Measurements from ENCODE around the gene GNL3L. TPM values are rescaled to one million over a fixed set of nuclear protein-coding genes. Genes with fewer than 3 reads are reported as not detected.

The GNL3L gene
- total and polyA plus RNA-seq, 2 donors (not counting 1 experiment from before 2014, with no cell fraction given): 14.5 to 47.2 TPM

GRCh38 chrX:54529151-54529550 is 868 bp upstream of the GNL3L start:
- TF ChIP-seq EZH2 (IDR thresholded peaks at IDR 0.05; ENCODE audit: borderline replicate concordance, insufficient read depth, low read depth, low read length, poor library complexity, severe bottlenecking) (no peak), CTCF (IDR thresholded peaks at IDR 0.05) (no peak)
- Histone ChIP-seq H3K9me3 (ENCODE audit: control extremely low read depth in 1 of 3, control insufficient read depth in 2 of 3, insufficient read depth in 1 of 3, low read length in 2 of 3) (peaks cover 0 to 8% (median 4%) of the 10 kb centered on the region in 3 donors), H3K4me2 (replicated peaks; ENCODE audit: low read depth, low read length, poor library complexity, severe bottlenecking) (peak overlapping the region; percentile 64), H3K36me3 (replicated peaks in 1 of 2; ENCODE audit: control extremely low read depth in 1 of 2, control insufficient read depth in 1 of 2, extremely low read depth in 1 of 2, insufficient read depth in 2 of 2, low read length in 1 of 2) (peaks cover 0 to 1% of the 10 kb centered on the region in 2 experiments), H3K79me2 (ENCODE audit: control insufficient read depth, insufficient read depth, low read length) (peaks cover 40% of the 10 kb centered on the region), H2AFZ (ENCODE audit: insufficient read depth, low read depth, low read length, poor library complexity, severe bottlenecking) (peak overlapping the region; percentile 81), H3K4me1 (ENCODE audit: control insufficient read depth in 2 of 2, insufficient read depth in 2 of 2, low read length in 2 of 2) (peaks cover 13 to 26% of the 10 kb centered on the region in 2 donors), H3K27me3 (replicated peaks in 1 of 4; ENCODE audit: control extremely low read depth in 1 of 4, control insufficient read depth in 3 of 4, insufficient read depth in 4 of 4, low read length in 3 of 4) (no peaks in the 10 kb centered on the region), H3K9ac (ENCODE audit: low read length) (peak overlapping the region; percentile 72), H3K4me3 (ENCODE audit: control extremely low read depth in 1 of 5, extremely low read depth in 1 of 5, insufficient read depth in 1 of 5, low read depth in 2 of 5, low read length in 4 of 5) (peak overlapping the region in 4 of 5 experiments; percentile 63 to 79 (median 74)), H3K27ac (ENCODE audit: low read length in 2 of 2) (peak overlapping the region; percentile 89 to 91), H4K20me1 (ENCODE audit: control insufficient read depth, insufficient read depth, low read length, poor library complexity, severe bottlenecking) (no peaks in the 10 kb centered on the region)
- intact Hi-C loops (cut with micrococcal nuclease): no loop called here
- Mint-ChIP-seq H3K27ac (peak overlapping the region; percentile 97), H3K4me3 (peak overlapping the region; percentile 93), H3K27me3 (no peaks in the 10 kb centered on the region), H3K4me1 (peaks cover 28% of the 10 kb centered on the region), H3K9me3 (ENCODE audit: insufficient read depth) (no peaks in the 10 kb centered on the region)
- ATAC-seq (ENCODE audit: low read depth) (no peak), DNase-seq (no peak)
- ChIA-PET CTCF (interaction anchor here (3.0 kb wide), 1 partner anchor 110 kb away, joined by 13 read pairs; no protein-coding TSS in a partner anchor), POLR2A (interaction anchor here (1.2 to 1.6 kb wide), 2 partner anchors 110 to 278 kb away, joined by 3 to 14 read pairs; partner anchors contain the start of gene MAGED2)
- 100% methylated on average over 1 of the region's 3 CpGs for WGBS (ENCODE audit: insufficient coverage)

GRCh38 chrX:54530357-54530900 is 410 bp downstream of the GNL3L start:
- Histone ChIP-seq H3K9ac (ENCODE audit: low read length) (peak overlapping the region; percentile 95), H3K27ac (ENCODE audit: low read length in 2 of 2) (peak overlapping the region; percentile 57 to 89), H3K9me3 (ENCODE audit: control extremely low read depth in 1 of 3, control insufficient read depth in 2 of 3, insufficient read depth in 1 of 3, low read length in 2 of 3) (peaks cover 0 to 8% (median 4%) of the 10 kb centered on the region in 3 donors), H3K36me3 (replicated peaks in 1 of 2; ENCODE audit: control extremely low read depth in 1 of 2, control insufficient read depth in 1 of 2, extremely low read depth in 1 of 2, insufficient read depth in 2 of 2, low read length in 1 of 2) (peaks cover 0 to 5% of the 10 kb centered on the region in 2 experiments), H4K20me1 (ENCODE audit: control insufficient read depth, insufficient read depth, low read length, poor library complexity, severe bottlenecking) (no peaks in the 10 kb centered on the region), H3K79me2 (ENCODE audit: control insufficient read depth, insufficient read depth, low read length) (peaks cover 47% of the 10 kb centered on the region), H3K4me2 (replicated peaks; ENCODE audit: low read depth, low read length, poor library complexity, severe bottlenecking) (peak overlapping the region; percentile 68), H3K4me1 (ENCODE audit: control insufficient read depth in 2 of 2, insufficient read depth in 2 of 2, low read length in 2 of 2) (peaks cover 13 to 31% of the 10 kb centered on the region in 2 donors), H3K4me3 (ENCODE audit: control extremely low read depth in 1 of 5, extremely low read depth in 1 of 5, insufficient read depth in 1 of 5, low read depth in 2 of 5, low read length in 4 of 5) (peak overlapping the region; percentile 64 to 93 (median 75)), H2AFZ (ENCODE audit: insufficient read depth, low read depth, low read length, poor library complexity, severe bottlenecking) (peak overlapping the region; percentile 79), H3K27me3 (replicated peaks in 1 of 4; ENCODE audit: control extremely low read depth in 1 of 4, control insufficient read depth in 3 of 4, insufficient read depth in 4 of 4, low read length in 3 of 4) (no peaks in the 10 kb centered on the region)
- Mint-ChIP-seq H3K4me3 (peak overlapping the region; percentile 93), H3K9me3 (ENCODE audit: insufficient read depth) (no peaks in the 10 kb centered on the region), H3K27me3 (no peaks in the 10 kb centered on the region), H3K4me1 (peaks cover 34% of the 10 kb centered on the region), H3K27ac (peak overlapping the region; percentile 97)
- DNase-seq (no peak), ATAC-seq (ENCODE audit: low read depth) (no peak)
- intact Hi-C loops (cut with micrococcal nuclease): loop anchor here (1.0 to 2.0 kb wide), 3 partner anchors 90 to 630 kb away; partner anchors contain the start of genes MAGED2 and TSR2
- TF ChIP-seq EZH2 (IDR thresholded peaks at IDR 0.05; ENCODE audit: borderline replicate concordance, insufficient read depth, low read depth, low read length, poor library complexity, severe bottlenecking) (no peak), CTCF (IDR thresholded peaks at IDR 0.05) (no peak)
- 0% methylated on average over 9 of the region's 22 CpGs for WGBS (ENCODE audit: insufficient coverage)
- CTCF ChIA-PET: interaction anchor here (3.0 kb wide), 1 partner anchor 109 kb away, joined by 13 read pairs; no protein-coding TSS in a partner anchor
- POLR2A ChIA-PET: interaction anchor here (0.9 to 1.6 kb wide), 4 partner anchors 109 to 486 kb away, joined by 3 to 14 read pairs (median 4); partner anchors contain the start of genes MAGED2 and PHF8

All from B cell (primary cell).